GM23338 (cell line): ENCODE results near the gene RTN4IP1. TPM values are rescaled to one million over a fixed set of nuclear protein-coding genes. Genes with fewer than 3 reads are reported as not detected.

Experiments
- ATAC-seq: fragments of 200-7000 bp; cut with Tn5 transposase; 3 replicates; pipeline ENCODE4 v1.9.1; 2020
- DNase-seq: peaks from one replicate; pipeline ENCODE4 v3.0.0-alpha.2; 2015; ENCODE audit warnings: low spot score
- H2AFZ ChIP-seq: fragments of 200-600 bp; sonication (generic); 2 replicates; pipeline ENCODE4 v1.8.0; 2016; ENCODE audit warnings: antibody characterized with exemption, mild to moderate bottlenecking, moderate library complexity
- H3F3A ChIP-seq: fragments of 200-600 bp; sonication (generic); replicated peaks from 2 replicates; pipeline ENCODE4 v1.8.0; 2017; ENCODE audit warnings: antibody characterized with exemption, mixed run types, low read depth
- H3K27ac ChIP-seq: fragments of 200-600 bp; sonication (generic); 2 replicates; pipeline ENCODE4 v1.6.1; 2016; ENCODE audit warnings: low read depth
- H3K27me3 ChIP-seq: fragments of 200-600 bp; sonication (generic); 2 replicates; pipeline ENCODE4 v1.8.0; 2016; ENCODE audit warnings: mild to moderate bottlenecking, mixed run types, moderate library complexity; ENCODE audit not compliant: insufficient read depth
- H3K36me3 ChIP-seq: fragments of 200-600 bp; sonication (generic); 2 replicates; pipeline ENCODE4 v1.8.0; 2016; ENCODE audit warnings: mild to moderate bottlenecking; ENCODE audit not compliant: insufficient read depth
- H3K4me1 ChIP-seq: fragments of 200-600 bp; sonication (generic); 2 replicates; pipeline ENCODE4 v1.8.0; 2016; ENCODE audit warnings: mild to moderate bottlenecking, moderate library complexity; ENCODE audit not compliant: insufficient read depth
- H3K4me2 ChIP-seq: fragments of 200-600 bp; sonication (generic); 2 replicates; pipeline ENCODE4 v1.7.1; 2017; ENCODE audit warnings: mixed run types
- H3K4me3 ChIP-seq: fragments of 200-600 bp; sonication (generic); 2 replicates; pipeline ENCODE4 v1.6.1; 2016; ENCODE audit warnings: mixed run types
- H3K79me2 ChIP-seq: fragments of 200-600 bp; sonication (generic); replicated peaks from 2 replicates; pipeline ENCODE4 v1.8.0; 2017; ENCODE audit warnings: mild to moderate bottlenecking; ENCODE audit not compliant: insufficient read depth
- H3K9me2 ChIP-seq: fragments of 200-600 bp; sonication (generic); 2 replicates; pipeline ENCODE4 v1.8.0; 2017; ENCODE audit not compliant: insufficient read depth
- H4K20me1 ChIP-seq: fragments of 200-600 bp; sonication (generic); replicated peaks from 2 replicates; pipeline ENCODE4 v1.8.0; 2017; ENCODE audit warnings: mild to moderate bottlenecking; ENCODE audit not compliant: insufficient read depth
- H3K27ac Mint-ChIP-seq: 2 replicates; pipeline ENCODE4 v1.8.0; 2020; ENCODE audit warnings: inconsistent platforms, mild to moderate bottlenecking, moderate library complexity, mixed read lengths
- H3K27me3 Mint-ChIP-seq: 3 replicates; pipeline ENCODE4 v1.8.0; 2022; ENCODE audit warnings: low read depth, mild to moderate bottlenecking, moderate library complexity, mixed read lengths, inconsistent platforms; ENCODE audit not compliant: insufficient read depth, poor library complexity
- H3K36me3 Mint-ChIP-seq: 3 replicates; pipeline ENCODE4 v1.8.0; 2021; ENCODE audit warnings: low read depth, mild to moderate bottlenecking, inconsistent platforms, moderate library complexity, mixed read lengths
- H3K4me1 Mint-ChIP-seq: 3 replicates; pipeline ENCODE4 v1.8.0; 2020; ENCODE audit warnings: mild to moderate bottlenecking, inconsistent platforms, mixed read lengths
- H3K4me3 Mint-ChIP-seq: 3 replicates; pipeline ENCODE4 v1.8.0; 2021; ENCODE audit warnings: moderate library complexity, mild to moderate bottlenecking, inconsistent platforms, mixed read lengths
- H3K9me3 Mint-ChIP-seq: 3 replicates; pipeline ENCODE4 v1.8.0; 2020; ENCODE audit warnings: moderate library complexity, mild to moderate bottlenecking, inconsistent platforms, mixed read lengths
- CREB1 ChIP-seq: fragments of 250-450 bp; sonication (Bioruptor Pico); IDR thresholded peaks from 2 replicates; pipeline ENCODE4 v1.5.0; 2020; ENCODE audit warnings: low read depth, mild to moderate bottlenecking, moderate library complexity
- EZH2 ChIP-seq: fragments of 200-600 bp; sonication (generic); IDR thresholded peaks from one replicate; pipeline ENCODE4 v1.8.0; 2017; ENCODE audit warnings: antibody characterized with exemption, mild to moderate bottlenecking, low read depth; ENCODE audit not compliant: unreplicated experiment
- EZH2phosphoT487 ChIP-seq: fragments of 200-600 bp; sonication (generic); IDR thresholded peaks from one replicate; pipeline ENCODE4 v1.8.1; 2018; ENCODE audit warnings: antibody characterized with exemption; ENCODE audit not compliant: unreplicated experiment
- JUNB ChIP-seq: IDR thresholded peaks from one replicate; pipeline ENCODE4 v1.6.1; 2016; ENCODE audit warnings: antibody characterized with exemption; ENCODE audit not compliant: unreplicated experiment
- NANOG ChIP-seq: IDR thresholded peaks from 2 replicates; pipeline ENCODE4 v1.6.1; 2016; ENCODE audit warnings: antibody characterized with exemption, borderline replicate concordance
- POLR2AphosphoS5 ChIP-seq: IDR thresholded peaks from 2 replicates; pipeline ENCODE4 v1.6.1; 2016; ENCODE audit warnings: antibody characterized with exemption, low read depth
- STAT1 ChIP-seq: IDR thresholded peaks from one replicate; pipeline ENCODE4 v1.6.1; 2016; ENCODE audit warnings: antibody characterized with exemption; ENCODE audit not compliant: unreplicated experiment
- ZNF114 ChIP-seq: fragments of 250-450 bp; sonication (Bioruptor Pico); IDR thresholded peaks from 2 replicates; pipeline ENCODE4 v1.5.0; 2020; ENCODE audit warnings: mild to moderate bottlenecking, moderate library complexity
- ZNF331 ChIP-seq: fragments of 250-450 bp; sonication (Bioruptor Pico); IDR thresholded peaks from 2 replicates; pipeline ENCODE4 v1.5.0; 2020; ENCODE audit warnings: low read depth, mild to moderate bottlenecking, moderate library complexity
- polyA plus RNA-seq: library from polyadenylated mRNA; unstranded; fragments of >200 nt; fragmentation: Nextera tagmentation; extraction: Ambion mirVana; gene quantifications from 2 replicates; pipeline ENCODE4 v1.2.1, GENCODE V29; 2016
- total RNA-seq: library from RNA; depleted of rRNA; stranded (reverse); fragments of >200 nt; shearing (Covaris generic); gene quantifications from 2 replicates; pipeline ENCODE4 v1.2.3, GENCODE V29; 2014
- TF ChIP-seq, protein P1 (sequence below), 2 experiments: fragments of 200-600 bp in 1 of 2; sonication (generic) in 1 of 2; conservative IDR thresholded peaks; 2 replicates each; pipeline versions ENCODE4 v1.5.1 to v1.6.1; 2016 to 2017; ENCODE audit warnings: antibody characterized with exemption in 2 of 2, low read depth in 2 of 2, mild to moderate bottlenecking in 2 of 2, moderate library complexity in 1 of 2
- TF ChIP-seq, protein P2 (sequence below): fragments of 250-450 bp; sonication (Bioruptor Pico); IDR thresholded peaks from 2 replicates; pipeline ENCODE4 v1.5.0; 2020; ENCODE audit warnings: mild to moderate bottlenecking, moderate library complexity
- TF ChIP-seq, protein P3 (sequence below): IDR thresholded peaks from one replicate; pipeline ENCODE4 v1.6.1; 2018; ENCODE audit warnings: antibody characterized with exemption; ENCODE audit not compliant: unreplicated experiment
- TF ChIP-seq, protein P4 (sequence below): IDR thresholded peaks from 2 replicates; pipeline ENCODE4 v1.6.1; 2016; ENCODE audit warnings: antibody characterized with exemption

The RTN4IP1 gene
- total and polyA plus RNA-seq, 2 experiments from 2014 or later = 14.5 to 17.5 TPM

DNA sequence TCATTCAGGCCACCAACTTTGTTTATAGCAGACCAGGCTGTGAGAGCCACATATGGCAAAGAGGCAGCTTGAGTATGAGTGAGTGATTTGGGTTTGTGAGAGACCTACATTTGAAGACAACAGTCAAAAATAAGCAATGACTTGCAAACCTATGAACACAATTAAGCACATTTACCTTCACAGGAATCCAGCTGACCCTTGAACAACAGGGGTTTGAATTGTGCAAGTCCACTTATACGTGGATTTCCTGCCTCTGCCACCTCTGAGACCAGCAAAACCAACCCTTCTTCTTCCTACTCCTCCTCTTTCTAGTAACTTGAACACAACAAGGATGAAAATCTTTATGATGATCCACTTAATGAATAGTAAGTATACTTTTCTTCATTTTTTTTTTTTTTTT is 10.1 kb downstream of the RTN4IP1 start:
- ATAC-seq (no peak), DNase-seq (no peak)
- H4K20me1 ChIP-seq = no peaks in the 10 kb centered on the region
- H3K27me3 ChIP-seq = no peaks in the 10 kb centered on the region
- peaks cover 45% of the 10 kb centered on the region for H3K4me1 Mint-ChIP-seq
- H3K36me3 ChIP-seq = peaks cover 9% of the 10 kb centered on the region
- no peaks in the 10 kb centered on the region for H3K79me2 ChIP-seq
- H3K4me3 Mint-ChIP-seq = no peak overlapping the region
- H3K27me3 Mint-ChIP-seq = peaks cover 5% of the 10 kb centered on the region
- H3K27ac Mint-ChIP-seq = no peak overlapping the region
- peaks cover 23% of the 10 kb centered on the region for H3K9me3 Mint-ChIP-seq
- H3K9me2 ChIP-seq = no peaks in the 10 kb centered on the region
- H3K27ac ChIP-seq = no peak overlapping the region
- TF ChIP-seq, protein P1, sequence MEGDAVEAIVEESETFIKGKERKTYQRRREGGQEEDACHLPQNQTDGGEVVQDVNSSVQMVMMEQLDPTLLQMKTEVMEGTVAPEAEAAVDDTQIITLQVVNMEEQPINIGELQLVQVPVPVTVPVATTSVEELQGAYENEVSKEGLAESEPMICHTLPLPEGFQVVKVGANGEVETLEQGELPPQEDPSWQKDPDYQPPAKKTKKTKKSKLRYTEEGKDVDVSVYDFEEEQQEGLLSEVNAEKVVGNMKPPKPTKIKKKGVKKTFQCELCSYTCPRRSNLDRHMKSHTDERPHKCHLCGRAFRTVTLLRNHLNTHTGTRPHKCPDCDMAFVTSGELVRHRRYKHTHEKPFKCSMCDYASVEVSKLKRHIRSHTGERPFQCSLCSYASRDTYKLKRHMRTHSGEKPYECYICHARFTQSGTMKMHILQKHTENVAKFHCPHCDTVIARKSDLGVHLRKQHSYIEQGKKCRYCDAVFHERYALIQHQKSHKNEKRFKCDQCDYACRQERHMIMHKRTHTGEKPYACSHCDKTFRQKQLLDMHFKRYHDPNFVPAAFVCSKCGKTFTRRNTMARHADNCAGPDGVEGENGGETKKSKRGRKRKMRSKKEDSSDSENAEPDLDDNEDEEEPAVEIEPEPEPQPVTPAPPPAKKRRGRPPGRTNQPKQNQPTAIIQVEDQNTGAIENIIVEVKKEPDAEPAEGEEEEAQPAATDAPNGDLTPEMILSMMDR (conservative IDR thresholded peaks at IDR 0.05; ENCODE audit: low read depth in 2 of 2) = no peak
- TF ChIP-seq ZNF331 (CRISPR knock-in tag) (no peak), JUNB (no peak), NANOG (no peak), EZH2 (no peak), POLR2AphosphoS5 (no peak), ZNF114 (CRISPR knock-in tag) (no peak), CREB1 (CRISPR knock-in tag) (no peak), EZH2phosphoT487 (no peak), STAT1 (no peak)
- TF ChIP-seq, protein P2, sequence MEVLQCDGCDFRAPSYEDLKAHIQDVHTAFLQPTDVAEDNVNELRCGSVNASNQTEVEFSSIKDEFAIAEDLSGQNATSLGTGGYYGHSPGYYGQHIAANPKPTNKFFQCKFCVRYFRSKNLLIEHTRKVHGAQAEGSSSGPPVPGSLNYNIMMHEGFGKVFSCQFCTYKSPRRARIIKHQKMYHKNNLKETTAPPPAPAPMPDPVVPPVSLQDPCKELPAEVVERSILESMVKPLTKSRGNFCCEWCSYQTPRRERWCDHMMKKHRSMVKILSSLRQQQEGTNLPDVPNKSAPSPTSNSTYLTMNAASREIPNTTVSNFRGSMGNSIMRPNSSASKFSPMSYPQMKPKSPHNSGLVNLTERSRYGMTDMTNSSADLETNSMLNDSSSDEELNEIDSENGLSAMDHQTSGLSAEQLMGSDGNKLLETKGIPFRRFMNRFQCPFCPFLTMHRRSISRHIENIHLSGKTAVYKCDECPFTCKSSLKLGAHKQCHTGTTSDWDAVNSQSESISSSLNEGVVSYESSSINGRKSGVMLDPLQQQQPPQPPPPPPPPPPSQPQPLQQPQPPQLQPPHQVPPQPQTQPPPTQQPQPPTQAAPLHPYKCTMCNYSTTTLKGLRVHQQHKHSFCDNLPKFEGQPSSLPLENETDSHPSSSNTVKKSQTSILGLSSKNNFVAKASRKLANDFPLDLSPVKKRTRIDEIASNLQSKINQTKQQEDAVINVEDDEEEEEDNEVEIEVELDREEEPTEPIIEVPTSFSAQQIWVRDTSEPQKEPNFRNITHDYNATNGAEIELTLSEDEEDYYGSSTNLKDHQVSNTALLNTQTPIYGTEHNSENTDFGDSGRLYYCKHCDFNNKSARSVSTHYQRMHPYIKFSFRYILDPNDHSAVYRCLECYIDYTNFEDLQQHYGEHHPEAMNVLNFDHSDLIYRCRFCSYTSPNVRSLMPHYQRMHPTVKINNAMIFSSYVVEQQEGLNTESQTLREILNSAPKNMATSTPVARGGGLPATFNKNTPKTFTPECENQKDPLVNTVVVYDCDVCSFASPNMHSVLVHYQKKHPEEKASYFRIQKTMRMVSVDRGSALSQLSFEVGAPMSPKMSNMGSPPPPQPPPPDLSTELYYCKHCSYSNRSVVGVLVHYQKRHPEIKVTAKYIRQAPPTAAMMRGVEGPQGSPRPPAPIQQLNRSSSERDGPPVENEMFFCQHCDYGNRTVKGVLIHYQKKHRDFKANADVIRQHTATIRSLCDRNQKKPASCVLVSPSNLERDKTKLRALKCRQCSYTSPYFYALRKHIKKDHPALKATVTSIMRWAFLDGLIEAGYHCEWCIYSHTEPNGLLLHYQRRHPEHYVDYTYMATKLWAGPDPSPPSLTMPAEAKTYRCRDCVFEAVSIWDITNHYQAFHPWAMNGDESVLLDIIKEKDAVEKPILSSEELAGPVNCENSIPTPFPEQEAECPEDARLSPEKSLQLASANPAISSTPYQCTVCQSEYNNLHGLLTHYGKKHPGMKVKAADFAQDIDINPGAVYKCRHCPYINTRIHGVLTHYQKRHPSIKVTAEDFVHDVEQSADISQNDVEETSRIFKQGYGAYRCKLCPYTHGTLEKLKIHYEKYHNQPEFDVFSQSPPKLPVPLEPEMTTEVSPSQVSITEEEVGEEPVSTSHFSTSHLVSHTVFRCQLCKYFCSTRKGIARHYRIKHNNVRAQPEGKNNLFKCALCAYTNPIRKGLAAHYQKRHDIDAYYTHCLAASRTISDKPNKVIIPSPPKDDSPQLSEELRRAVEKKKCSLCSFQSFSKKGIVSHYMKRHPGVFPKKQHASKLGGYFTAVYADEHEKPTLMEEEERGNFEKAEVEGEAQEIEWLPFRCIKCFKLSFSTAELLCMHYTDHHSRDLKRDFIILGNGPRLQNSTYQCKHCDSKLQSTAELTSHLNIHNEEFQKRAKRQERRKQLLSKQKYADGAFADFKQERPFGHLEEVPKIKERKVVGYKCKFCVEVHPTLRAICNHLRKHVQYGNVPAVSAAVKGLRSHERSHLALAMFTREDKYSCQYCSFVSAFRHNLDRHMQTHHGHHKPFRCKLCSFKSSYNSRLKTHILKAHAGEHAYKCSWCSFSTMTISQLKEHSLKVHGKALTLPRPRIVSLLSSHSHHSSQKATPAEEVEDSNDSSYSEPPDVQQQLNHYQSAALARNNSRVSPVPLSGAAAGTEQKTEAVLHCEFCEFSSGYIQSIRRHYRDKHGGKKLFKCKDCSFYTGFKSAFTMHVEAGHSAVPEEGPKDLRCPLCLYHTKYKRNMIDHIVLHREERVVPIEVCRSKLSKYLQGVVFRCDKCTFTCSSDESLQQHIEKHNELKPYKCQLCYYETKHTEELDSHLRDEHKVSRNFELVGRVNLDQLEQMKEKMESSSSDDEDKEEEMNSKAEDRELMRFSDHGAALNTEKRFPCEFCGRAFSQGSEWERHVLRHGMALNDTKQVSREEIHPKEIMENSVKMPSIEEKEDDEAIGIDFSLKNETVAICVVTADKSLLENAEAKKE (CRISPR knock-in tag) = no peak
- TF ChIP-seq, protein P3, sequence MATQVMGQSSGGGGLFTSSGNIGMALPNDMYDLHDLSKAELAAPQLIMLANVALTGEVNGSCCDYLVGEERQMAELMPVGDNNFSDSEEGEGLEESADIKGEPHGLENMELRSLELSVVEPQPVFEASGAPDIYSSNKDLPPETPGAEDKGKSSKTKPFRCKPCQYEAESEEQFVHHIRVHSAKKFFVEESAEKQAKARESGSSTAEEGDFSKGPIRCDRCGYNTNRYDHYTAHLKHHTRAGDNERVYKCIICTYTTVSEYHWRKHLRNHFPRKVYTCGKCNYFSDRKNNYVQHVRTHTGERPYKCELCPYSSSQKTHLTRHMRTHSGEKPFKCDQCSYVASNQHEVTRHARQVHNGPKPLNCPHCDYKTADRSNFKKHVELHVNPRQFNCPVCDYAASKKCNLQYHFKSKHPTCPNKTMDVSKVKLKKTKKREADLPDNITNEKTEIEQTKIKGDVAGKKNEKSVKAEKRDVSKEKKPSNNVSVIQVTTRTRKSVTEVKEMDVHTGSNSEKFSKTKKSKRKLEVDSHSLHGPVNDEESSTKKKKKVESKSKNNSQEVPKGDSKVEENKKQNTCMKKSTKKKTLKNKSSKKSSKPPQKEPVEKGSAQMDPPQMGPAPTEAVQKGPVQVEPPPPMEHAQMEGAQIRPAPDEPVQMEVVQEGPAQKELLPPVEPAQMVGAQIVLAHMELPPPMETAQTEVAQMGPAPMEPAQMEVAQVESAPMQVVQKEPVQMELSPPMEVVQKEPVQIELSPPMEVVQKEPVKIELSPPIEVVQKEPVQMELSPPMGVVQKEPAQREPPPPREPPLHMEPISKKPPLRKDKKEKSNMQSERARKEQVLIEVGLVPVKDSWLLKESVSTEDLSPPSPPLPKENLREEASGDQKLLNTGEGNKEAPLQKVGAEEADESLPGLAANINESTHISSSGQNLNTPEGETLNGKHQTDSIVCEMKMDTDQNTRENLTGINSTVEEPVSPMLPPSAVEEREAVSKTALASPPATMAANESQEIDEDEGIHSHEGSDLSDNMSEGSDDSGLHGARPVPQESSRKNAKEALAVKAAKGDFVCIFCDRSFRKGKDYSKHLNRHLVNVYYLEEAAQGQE = no peak
- TF ChIP-seq, protein P4, sequence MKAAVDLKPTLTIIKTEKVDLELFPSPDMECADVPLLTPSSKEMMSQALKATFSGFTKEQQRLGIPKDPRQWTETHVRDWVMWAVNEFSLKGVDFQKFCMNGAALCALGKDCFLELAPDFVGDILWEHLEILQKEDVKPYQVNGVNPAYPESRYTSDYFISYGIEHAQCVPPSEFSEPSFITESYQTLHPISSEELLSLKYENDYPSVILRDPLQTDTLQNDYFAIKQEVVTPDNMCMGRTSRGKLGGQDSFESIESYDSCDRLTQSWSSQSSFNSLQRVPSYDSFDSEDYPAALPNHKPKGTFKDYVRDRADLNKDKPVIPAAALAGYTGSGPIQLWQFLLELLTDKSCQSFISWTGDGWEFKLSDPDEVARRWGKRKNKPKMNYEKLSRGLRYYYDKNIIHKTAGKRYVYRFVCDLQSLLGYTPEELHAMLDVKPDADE = no peak
- peaks cover 46% of the 10 kb centered on the region for H3K36me3 Mint-ChIP-seq
- H3K4me3 ChIP-seq = no peak overlapping the region
- H3K4me2 ChIP-seq = no peak overlapping the region
- H3K4me1 ChIP-seq = peaks cover 27% of the 10 kb centered on the region
- no peak overlapping the region for H2AFZ ChIP-seq
- peaks cover 4% of the 10 kb centered on the region; the same call in 1 of the 2 replicates for H3F3A ChIP-seq
